NCI-H1092 (cell line): ENCODE data around the gene BIN1.

Experiments
- DNase-seq: peaks from one replicate; lab custom pipeline; 2025; lab: John Stamatoyannopoulos, UW

The BIN1 gene

GRCh38 chr2:127075821-127076220, 31.1 kb downstream of the BIN1 start:
- no peak for DNase-seq

GRCh38 chr2:127074936-127075335, 32.0 kb downstream of the BIN1 start:
- no peak for DNase-seq

- DNase-seq = no peak
These were observed 32.6 kb downstream of the BIN1 start for GRCh38 chr2:127074358-127074757.

GRCh38 chr2:127072970-127073369, 34.0 kb downstream of the BIN1 start:
- no peak for DNase-seq

GRCh38 chr2:127072396-127072795, 34.6 kb downstream of the BIN1 start:
- no peak for DNase-seq

GRCh38 chr2:127071901-127072328, 35.0 kb downstream of the BIN1 start:
- DNase-seq = no peak

GRCh38 chr2:127070221-127070620, 36.7 kb downstream of the BIN1 start:
- DNase-seq = no peak

GRCh38 chr2:127069536-127069935, 37.4 kb downstream of the BIN1 start:
- DNase-seq = no peak

- DNase-seq = no peak
These were observed 38.0 kb downstream of the BIN1 start for GRCh38 chr2:127069003-127069402.

- no peak for DNase-seq
These were observed 38.6 kb downstream of the BIN1 start for GRCh38 chr2:127068351-127068741.

- no peak for DNase-seq
These were observed 39.2 kb downstream of the BIN1 start for GRCh38 chr2:127067620-127068350.

GRCh38 chr2:127066942-127067341, 40.0 kb downstream of the BIN1 start:
- DNase-seq = no peak

GRCh38 chr2:127065940-127066318, 41.0 kb downstream of the BIN1 start:
- no peak for DNase-seq

- DNase-seq = no peak
These were observed 41.5 kb downstream of the BIN1 start for GRCh38 chr2:127065299-127065939.

GRCh38 chr2:127064642-127065250, 42.2 kb downstream of the BIN1 start:
- DNase-seq = no peak

- no peak for DNase-seq
These were observed 43.0 kb downstream of the BIN1 start for GRCh38 chr2:127063701-127064590.

- DNase-seq = no peak
These were observed 45.3 kb downstream of the BIN1 start for GRCh38 chr2:127061375-127062273.

GRCh38 chr2:127060264-127060945, 46.5 kb downstream of the BIN1 start:
- no peak for DNase-seq

GRCh38 chr2:127059559-127059958, 47.4 kb downstream of the BIN1 start:
- no peak for DNase-seq

GRCh38 chr2:127058954-127059252, 48.1 kb downstream of the BIN1 start:
- no peak for DNase-seq
